K562 (cell line): ENCODE data around the gene GNAT3. TPM values are rescaled to one million over a fixed set of nuclear protein-coding genes. Genes with fewer than 3 reads are reported as not detected.

Source experiments
- ATAC-seq: fragments of 200-7000 bp; cut with Tn5 transposase; 3 replicates; pipeline ENCODE4 v1.9.1; 2020; ENCODE audit warnings: moderate library complexity
- BruUV-seq: library from RNA; stranded (reverse); fragments of 400-500 nt; replicated peaks from 2 replicates; lab custom pipeline; 2021; lab: Mats Ljungman, UMichigan
- CTCF ChIA-PET: fragments of 300-600 bp; formaldehyde crosslinking; extraction: SDS; loops from one replicate; lab custom pipeline; 2021; ENCODE audit warnings: low intra/inter-chr PET ratio; lab: Yijun Ruan, JAX
- POLR2A ChIA-PET: fragments of 300-600, 350-650 bp; sonication (Branson Sonifier 250); formaldehyde crosslinking; extraction: SDS; loops from one replicate; lab custom pipeline; 2021; ENCODE audit warnings: antibody characterized with exemption, inconsistent platforms; lab: Yijun Ruan, JAX
- DNase-seq, 4 experiments: peaks; one replicate each; pipeline versions ENCODE4 v3.0.0 to v3.0.0-alpha.2; 2011 to 2018; ENCODE audit warnings: low spot score in 3 of 4, mixed read lengths in 3 of 4; ENCODE audit errors: extremely low read depth in 1 of 4
- FAIRE-seq: peaks from 2 replicates; lab custom pipeline; 2011; peaks lifted over from hg19 to GRCh38; lab: Jason Lieb, UNC
- H2AFZ ChIP-seq: 2 replicates; pipeline ENCODE4 v1.6.0; 2011; ENCODE audit warnings: low read depth, low read length, control low read depth, inconsistent platforms
- H3K27ac ChIP-seq: fragments of 200-600 bp; 3 replicates; pipeline ENCODE4 v1.8.0; 2011; ENCODE audit warnings: low read depth, mild to moderate bottlenecking, control low read depth, inconsistent platforms, low read length, moderate library complexity, mixed read lengths; ENCODE audit errors: extremely low read depth
- H3K27me3 ChIP-seq, 2 experiments: fragments of 300-600 bp in 1 of 2; 2 replicates in 1 of 2; 3 replicates in 1 of 2; pipeline versions ENCODE4 v1.6.0 to v1.8.0; 2011; ENCODE audit warnings: inconsistent platforms in 2 of 2, low read length in 2 of 2, mild to moderate bottlenecking in 1 of 2, mixed read lengths in 1 of 2, moderate library complexity in 1 of 2; ENCODE audit not compliant: control insufficient read depth in 2 of 2, insufficient read depth in 2 of 2
- H3K36me3 ChIP-seq: fragments of 300-600 bp; 3 replicates; pipeline ENCODE4 v1.8.0; 2011; ENCODE audit warnings: mild to moderate bottlenecking, low read length, inconsistent platforms; ENCODE audit not compliant: control insufficient read depth, insufficient read depth
- H3K4me1 ChIP-seq, 2 experiments: fragments of 200-600 bp in 1 of 2; replicated peaks in 1 of 2; 2 replicates in 1 of 2; 3 replicates in 1 of 2; pipeline versions ENCODE4 v1.5.1 to v1.8.0; 2011; ENCODE audit warnings: inconsistent platforms in 2 of 2, low read length in 2 of 2, mild to moderate bottlenecking in 1 of 2, mixed read lengths in 1 of 2, moderate library complexity in 1 of 2; ENCODE audit not compliant: control insufficient read depth in 2 of 2, insufficient read depth in 2 of 2
- H3K4me2 ChIP-seq: 2 replicates; pipeline ENCODE4 v1.6.1; 2011; ENCODE audit warnings: low read length, control low read depth, inconsistent platforms, mixed read lengths; ENCODE audit not compliant: insufficient read depth
- H3K4me3 ChIP-seq: fragments of 200-600 bp; sonication (generic), shearing (Covaris generic); 2 replicates; pipeline ENCODE4 v1.5.1; 2016; ENCODE audit warnings: control low read depth, inconsistent platforms
- H3K79me2 ChIP-seq: fragments of 200-600 bp; 3 replicates; pipeline ENCODE4 v1.8.0; 2011; ENCODE audit warnings: low read length, inconsistent platforms; ENCODE audit not compliant: control insufficient read depth, insufficient read depth
- H3K9ac ChIP-seq, 2 experiments: 2 replicates each; pipeline versions ENCODE4 v1.6.0 to v1.6.1; 2011; ENCODE audit warnings: low read depth in 2 of 2, low read length in 2 of 2, control low read depth in 1 of 2, inconsistent platforms in 1 of 2, mild to moderate bottlenecking in 1 of 2, mixed read lengths in 1 of 2; ENCODE audit not compliant: insufficient read depth in 1 of 2
- H3K9me1 ChIP-seq: one replicate; pipeline ENCODE4 v1.6.0; 2011; ENCODE audit warnings: inconsistent platforms, mild to moderate bottlenecking, low read length, moderate library complexity; ENCODE audit not compliant: control insufficient read depth, insufficient read depth
- H3K9me3 ChIP-seq: replicated peaks from 2 replicates; pipeline ENCODE4 v1.5.1; 2011; ENCODE audit warnings: low read depth, low read length, inconsistent platforms; ENCODE audit not compliant: control insufficient read depth, insufficient read depth
- H4K20me1 ChIP-seq: replicated peaks from 2 replicates; pipeline ENCODE4 v1.6.1; 2011; ENCODE audit warnings: low read length, inconsistent platforms, mixed read lengths; ENCODE audit not compliant: control insufficient read depth, insufficient read depth
- ASH1L ChIP-seq: fragments of 450-650 bp; IDR thresholded peaks from 2 replicates; pipeline ENCODE4 v1.6.1; 2018; ENCODE audit warnings: borderline replicate concordance, mild to moderate bottlenecking, low read depth; ENCODE audit not compliant: partially characterized antibody
- DDX20 ChIP-seq: fragments of 450-650 bp; IDR thresholded peaks from 2 replicates; pipeline ENCODE4 v1.6.1; 2016; ENCODE audit warnings: missing genetic modification characterization, low read depth, mild to moderate bottlenecking, missing compliant biosample characterization, moderate library complexity
- KDM5B ChIP-seq: fragments of 200-600 bp; sonication (generic); IDR thresholded peaks from 2 replicates; pipeline ENCODE4 v1.6.1; 2012; ENCODE audit warnings: low read depth, mild to moderate bottlenecking, moderate library complexity, low read length, control low read depth, inconsistent platforms; ENCODE audit not compliant: insufficient replicate concordance
- SP1 ChIP-seq: sonication (generic); formaldehyde crosslinking; IDR thresholded peaks from 2 replicates; pipeline ENCODE4 v1.8.1; 2022; ENCODE audit warnings: mild to moderate bottlenecking, missing genetic modification reagents
- ZBTB11 ChIP-seq, 3 experiments: fragments of 200-800 bp in 1 of 3; fragments of 250-450 bp in 1 of 3; fragments of 450-650 bp in 1 of 3; sonication (Bioruptor Pico) in 1 of 3; sonication (Bioruptor generic) in 1 of 3; formaldehyde crosslinking in 1 of 3; IDR thresholded peaks; 2 replicates each; pipeline versions ENCODE4 v1.6.1 to v1.8.0; 2016 to 2022; ENCODE audit warnings: mild to moderate bottlenecking in 2 of 3, missing genetic modification characterization in 2 of 3, missing compliant biosample characterization in 1 of 3, moderate library complexity in 1 of 3
- ZNF134 ChIP-seq: fragments of 250-450 bp; sonication (Bioruptor Pico); conservative IDR thresholded peaks from 2 replicates; pipeline ENCODE4 v1.4.0; 2020
- WGBS: fragments of 100-300 bp; shearing (Covaris generic); methylation state at CpG from one replicate; pipeline ENCODE4 v1.1.6; 2016; ENCODE audit warnings: low coverage, mixed read lengths; ENCODE audit not compliant: insufficient coverage; ENCODE audit errors: missing lambda C conversion rate; 5-methylcytosine and 5-hydroxymethylcytosine counted together
- in situ Hi-C: fragments of 300-500 bp; cut with MboI; formaldehyde crosslinking; loops from 4 replicates; pipeline ENCODE4 v1.15.0; 2018; ENCODE audit warnings: inconsistent platforms, mixed read lengths
- intact Hi-C: fragments of 100-400 bp; cut with micrococcal nuclease; formaldehyde crosslinking; loops from 2 replicates; pipeline ENCODE4 v1.14.2; 2022
- polyA plus RNA-seq, 8 experiments: library from polyadenylated mRNA; depleted of rRNA in 4 of 8; stranded (reverse) in 5 of 8; unstranded in 3 of 8; fragments of >200 nt; fragmentation: Nextera tagmentation in 2 of 8; fragmentation: Illumina TruSeq in 1 of 8; extraction: Ambion mirVana in 2 of 8; extraction: Trizol in 1 of 8; gene quantifications; 2 replicates each; pipeline versions ENCODE4 v1.2.1 to v1.2.3, GENCODE V29; 2011 to 2014; ENCODE audit warnings: inconsistent platforms in 1 of 8, missing spikeins in 1 of 8
- total RNA-seq, 7 experiments: library from RNA; depleted of rRNA in 6 of 7; stranded (reverse); fragments of >200 nt in 6 of 7; fragmentation: Illumina TruSeq in 2 of 7; extraction: Trizol in 2 of 7; gene quantifications; 2 replicates each; pipeline versions ENCODE4 v1.2.1 to v1.2.3, GENCODE V29; 2011 to 2021; ENCODE audit warnings: low replicate concordance in 1 of 7
- TF ChIP-seq, protein P1 (sequence below): fragments of 200-800 bp; sonication (Bioruptor generic); IDR thresholded peaks from 2 replicates; pipeline ENCODE4 v1.6.1; 2017; ENCODE audit warnings: missing genetic modification characterization, missing compliant biosample characterization

The GNAT3 gene
- total and polyA plus RNA-seq, 9 of the 15 experiments (the other 6 are each of a cell fraction or from before 2014, with no cell fraction given), result not detected

- no peaks in the 10 kb centered on the region for H3K79me2 ChIP-seq
- no peaks in the 10 kb centered on the region for H3K27me3 ChIP-seq
- H2AFZ ChIP-seq, result no peak overlapping the region
- no peaks in the 10 kb centered on the region for H3K9me1 ChIP-seq
- H3K9me3 ChIP-seq, result no peaks in the 10 kb centered on the region
- H3K4me2 ChIP-seq, result no peak overlapping the region
- TF ChIP-seq, protein P1, sequence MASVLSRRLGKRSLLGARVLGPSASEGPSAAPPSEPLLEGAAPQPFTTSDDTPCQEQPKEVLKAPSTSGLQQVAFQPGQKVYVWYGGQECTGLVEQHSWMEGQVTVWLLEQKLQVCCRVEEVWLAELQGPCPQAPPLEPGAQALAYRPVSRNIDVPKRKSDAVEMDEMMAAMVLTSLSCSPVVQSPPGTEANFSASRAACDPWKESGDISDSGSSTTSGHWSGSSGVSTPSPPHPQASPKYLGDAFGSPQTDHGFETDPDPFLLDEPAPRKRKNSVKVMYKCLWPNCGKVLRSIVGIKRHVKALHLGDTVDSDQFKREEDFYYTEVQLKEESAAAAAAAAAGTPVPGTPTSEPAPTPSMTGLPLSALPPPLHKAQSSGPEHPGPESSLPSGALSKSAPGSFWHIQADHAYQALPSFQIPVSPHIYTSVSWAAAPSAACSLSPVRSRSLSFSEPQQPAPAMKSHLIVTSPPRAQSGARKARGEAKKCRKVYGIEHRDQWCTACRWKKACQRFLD, result no peak
- no peak for TF ChIP-seq ZNF134 (CRISPR knock-in tag)
- TF ChIP-seq KDM5B, result no peak
- TF ChIP-seq SP1 (CRISPR knock-in tag), result no peak
- no peak for TF ChIP-seq DDX20 (tag)
- TF ChIP-seq ASH1L, result no peak
- no peak for TF ChIP-seq ZBTB11 (CRISPR knock-in tag; IDR thresholded peaks at IDR 0.05)
- in situ Hi-C loops, result no loop called here
- no peak for FAIRE-seq
- 0% methylated on average over 2 of the region's 2 CpGs for WGBS
- H3K27ac ChIP-seq, result no peak overlapping the region
- H3K9ac ChIP-seq, result no peak overlapping the region
- H3K4me3 ChIP-seq, result no peak overlapping the region
- no peaks in the 10 kb centered on the region for H3K4me1 ChIP-seq
- ChIA-PET POLR2A (no interaction called here), CTCF (no interaction called here)
- H3K36me3 ChIP-seq, result no peaks in the 10 kb centered on the region
- no peak for ATAC-seq
- intact Hi-C loops, result no loop called here
- no peaks in the 10 kb centered on the region for H4K20me1 ChIP-seq
- no TSS peak for BruUV-seq
- DNase-seq, result no peak
Measured at GRCh38 chr7:80435521-80435920, 76.3 kb downstream of the GNAT3 start.
